ENCODE results near the gene SLC22A3.
"Not testable (repeated sequence)": the region's sequence is repeated elsewhere in the genome, so short reads cannot be mapped to it uniquely, and the experiment has no call there.

The SLC22A3 gene

DNA sequence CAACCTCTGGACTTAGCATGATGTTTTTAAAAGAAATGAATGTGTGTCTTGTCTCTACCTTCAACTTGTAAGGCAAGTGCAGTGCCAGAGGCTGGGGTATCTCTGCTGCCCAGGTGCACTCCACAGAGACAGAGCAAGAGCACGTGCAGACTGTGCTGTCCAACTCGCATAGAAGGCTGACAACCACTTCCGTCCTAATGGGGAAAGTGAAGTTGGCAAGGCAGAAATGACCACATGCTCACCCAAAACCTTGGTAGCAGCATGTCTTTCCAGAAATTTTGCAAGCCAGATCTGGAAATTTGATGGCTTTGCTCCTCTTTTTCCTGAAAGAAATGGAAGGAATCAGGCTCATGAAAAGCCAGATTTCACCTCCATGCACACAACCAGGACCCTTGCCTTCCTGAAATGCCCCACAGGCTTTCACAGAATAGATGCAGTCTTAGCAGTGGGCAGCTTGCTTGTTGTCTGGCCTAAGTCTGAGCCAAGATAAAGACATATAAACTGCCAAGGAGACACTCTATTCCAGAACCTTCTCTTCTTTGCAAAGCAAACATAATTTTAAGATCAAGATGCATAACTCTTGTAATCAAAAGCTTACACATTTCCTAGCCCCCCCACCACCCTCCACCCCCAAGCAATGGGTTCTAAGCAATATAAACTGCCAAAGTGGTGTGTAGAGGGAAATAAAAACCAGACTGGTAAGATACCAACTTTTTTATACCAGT is 26.8 kb downstream of the SLC22A3 start:
- DNase-seq: no peak

- no peak for DNase-seq
Observed at GRCh38 chr6:160375561-160375949, 27.4 kb downstream of the SLC22A3 start.

- no peak for DNase-seq
Observed at GRCh38 chr6:160376445-160376844, 28.3 kb downstream of the SLC22A3 start.

DNA sequence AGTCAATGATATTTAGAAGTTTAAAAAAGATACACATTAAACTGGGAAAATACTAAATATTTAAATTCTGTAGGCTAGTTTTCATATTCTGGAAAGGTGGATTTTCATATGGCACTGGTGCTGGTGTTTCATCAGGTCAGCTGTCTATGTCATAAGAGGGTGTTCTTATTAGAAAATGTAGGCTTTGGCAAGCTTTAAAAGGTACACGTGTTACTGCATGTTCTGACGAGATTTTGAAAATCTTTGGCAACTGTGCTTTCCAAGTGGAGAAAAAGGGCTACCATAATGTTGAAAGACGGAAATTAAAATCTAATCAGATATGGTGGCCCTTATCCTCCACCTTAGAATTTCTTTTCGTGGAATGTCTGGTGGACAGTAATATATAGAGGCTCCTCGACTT is 30.0 kb downstream of the SLC22A3 start:
- DNase-seq: no peak

DNA sequence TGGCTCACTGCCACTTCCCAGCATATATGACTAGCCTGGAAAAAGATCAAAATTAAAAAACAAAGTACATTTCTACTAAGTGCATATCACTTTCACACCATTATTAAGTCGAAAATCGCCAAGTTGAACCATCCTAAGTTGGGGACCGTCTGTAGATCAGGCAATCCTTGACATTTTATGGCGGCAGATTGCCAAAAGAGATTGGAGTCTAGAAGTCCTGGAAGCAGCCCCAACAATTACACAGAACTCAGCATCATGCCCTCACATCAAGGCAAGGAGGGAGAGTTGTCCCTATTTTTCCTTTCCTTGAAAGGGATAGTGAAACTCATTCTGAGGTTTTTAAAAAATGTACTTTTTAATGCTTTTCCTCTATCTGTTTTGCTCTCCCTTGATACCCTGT is 30.7 kb downstream of the SLC22A3 start:
- no peak for DNase-seq

DNA sequence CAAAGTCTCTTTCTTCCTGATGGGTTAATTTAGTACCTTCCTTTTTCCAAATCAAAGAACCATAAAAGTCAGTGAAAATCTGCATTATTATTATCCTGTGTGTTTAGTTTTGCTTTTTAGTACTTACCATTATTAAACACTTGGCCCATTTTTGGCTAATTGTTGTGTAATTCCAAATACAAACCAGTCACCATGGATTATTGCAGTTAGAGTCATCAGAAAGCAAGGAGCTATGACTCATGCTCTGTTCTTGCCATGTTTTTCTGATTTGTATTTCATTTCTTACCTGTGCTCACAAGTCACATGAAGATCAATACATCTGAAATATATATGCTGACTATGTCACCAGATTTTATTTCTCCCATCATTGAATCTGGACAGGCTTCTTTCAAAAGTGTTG is 31.3 kb downstream of the SLC22A3 start:
- peak; percentile 57 for DNase-seq

DNA sequence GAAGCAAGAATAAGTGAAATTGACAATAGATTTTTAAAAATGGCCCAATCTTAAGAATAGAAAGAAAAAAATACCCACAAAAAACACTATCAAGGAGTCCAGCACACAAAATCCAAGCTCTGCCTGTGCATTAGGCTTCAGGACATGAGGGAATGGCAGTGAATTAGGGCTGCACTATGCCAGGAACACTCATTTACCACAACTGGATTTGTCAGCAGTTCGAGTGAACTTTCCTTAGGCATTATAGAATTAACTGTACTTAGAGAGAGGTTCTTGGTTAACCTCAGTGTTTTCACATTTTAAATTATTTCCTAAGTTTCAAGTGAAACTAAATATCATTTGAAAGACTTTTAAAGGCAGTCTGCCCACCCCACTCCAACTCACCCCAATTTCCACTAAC is 34.8 kb downstream of the SLC22A3 start:
- DNase-seq: no peak

GRCh38 chr6:160386869-160387530 is 38.8 kb downstream of the SLC22A3 start:
- no peak for DNase-seq

DNA sequence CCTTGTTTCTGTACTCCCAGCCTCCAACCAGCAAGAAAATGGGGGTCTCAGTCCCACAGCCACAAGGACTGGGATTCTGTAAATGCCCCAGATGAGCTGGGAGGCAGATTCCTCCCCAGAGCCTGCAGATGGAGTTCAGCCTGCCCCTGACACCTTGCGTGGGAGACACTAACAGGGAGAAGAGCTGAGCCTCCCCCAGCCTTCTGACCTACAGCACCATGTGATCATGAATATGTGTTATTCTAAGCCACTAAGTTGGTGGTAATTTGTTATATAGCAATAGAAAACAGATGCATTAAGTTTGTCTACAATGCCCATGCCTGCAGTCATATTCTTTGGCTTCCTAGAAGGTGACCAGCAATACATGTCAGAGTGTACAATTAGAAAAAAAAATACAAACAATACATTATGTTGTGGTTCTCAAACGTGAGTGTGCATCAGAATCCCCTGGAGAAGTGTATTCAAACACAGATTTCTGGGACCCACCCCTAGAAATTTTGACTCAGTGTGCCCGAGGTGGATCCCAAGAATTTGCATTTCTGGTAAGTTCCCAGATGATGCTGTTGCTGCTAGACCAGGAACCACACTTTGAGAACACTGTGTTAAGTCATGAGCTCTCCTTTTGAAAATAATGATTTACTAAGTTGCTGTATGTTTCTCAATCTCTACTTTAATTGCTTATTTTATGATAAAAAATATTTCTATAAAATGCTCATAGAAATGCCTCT is 39.9 kb downstream of the SLC22A3 start:
- DNase-seq: no peak

DNA sequence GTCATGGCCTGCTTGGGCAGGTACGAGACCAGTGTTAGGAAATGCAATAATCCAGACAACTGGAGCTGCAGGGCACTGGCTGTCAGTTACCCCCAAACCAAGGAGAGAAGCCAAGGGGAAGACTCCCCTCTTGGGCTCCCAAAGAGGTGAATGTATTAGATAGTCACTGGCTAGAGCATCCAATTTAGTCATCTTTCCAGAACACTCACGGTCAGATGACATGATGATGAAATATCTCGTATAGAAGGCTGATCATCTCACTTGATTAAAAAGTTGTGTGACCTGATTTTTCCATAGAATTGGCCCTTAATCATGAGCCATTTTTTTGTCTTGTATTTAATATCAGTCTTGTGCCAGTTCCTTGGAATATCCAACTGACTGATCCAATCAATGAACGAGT is 40.7 kb downstream of the SLC22A3 start:
- DNase-seq: peak; percentile 46

DNA sequence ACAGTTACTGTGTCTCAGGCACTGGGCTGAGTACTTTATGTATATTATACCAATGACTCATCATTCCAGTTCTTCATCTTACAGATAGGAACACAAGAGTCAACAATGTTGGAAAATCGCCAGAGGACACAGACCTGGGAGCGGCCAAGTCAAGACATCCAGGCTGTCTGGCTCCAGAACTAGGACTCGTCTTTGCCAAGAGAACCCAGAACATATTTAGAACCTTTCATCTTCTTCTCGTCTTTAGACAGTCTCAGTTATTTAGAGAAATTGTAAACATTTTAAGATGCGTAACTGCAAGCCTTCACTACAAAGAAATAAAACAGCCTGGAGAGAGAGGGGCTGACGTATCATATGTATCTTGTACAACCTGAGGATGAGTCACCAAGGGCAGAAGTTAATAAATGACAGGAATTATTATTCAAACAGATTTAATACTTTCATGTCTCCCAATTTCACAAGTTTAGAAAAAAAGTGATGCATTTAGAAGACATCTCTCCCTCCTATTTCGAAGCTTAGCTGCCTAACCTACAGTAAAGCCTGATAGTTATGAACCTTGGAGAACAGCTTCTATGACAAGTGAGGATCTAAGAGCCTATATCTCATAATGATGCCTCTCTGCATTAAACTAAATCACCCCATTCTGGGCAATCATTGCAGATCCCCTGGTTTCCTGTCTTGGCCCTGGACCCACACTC is 43.4 kb downstream of the SLC22A3 start:
- peak; percentile 73 for DNase-seq

GRCh38 chr6:160393442-160393841 is 45.3 kb downstream of the SLC22A3 start:
- not testable (repeated sequence) for DNase-seq

GRCh38 chr6:160393891-160394653 is 45.9 kb downstream of the SLC22A3 start:
- no peak for DNase-seq

- DNase-seq: no peak
Observed at GRCh38 chr6:160394654-160395035, 46.5 kb downstream of the SLC22A3 start.

GRCh38 chr6:160395187-160395586 is 47.0 kb downstream of the SLC22A3 start:
- DNase-seq: no peak

DNA sequence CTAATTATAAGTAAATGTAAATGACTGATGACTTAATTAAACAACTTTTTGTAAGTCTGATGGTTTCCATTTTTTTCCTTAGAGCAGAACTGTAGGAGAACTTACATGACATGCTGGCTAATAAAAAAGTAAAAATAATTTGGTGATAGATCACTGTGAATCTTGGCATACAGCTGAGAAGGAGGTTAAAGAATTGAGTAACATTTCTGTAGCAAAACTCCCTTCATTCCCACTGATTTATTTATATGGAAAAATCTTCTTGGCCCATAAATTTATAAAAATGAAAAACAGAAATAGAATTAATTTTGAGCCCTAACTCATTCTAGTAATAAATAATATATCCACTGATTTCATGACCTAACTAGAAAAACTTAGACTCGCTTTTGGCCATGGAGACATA is 48.1 kb downstream of the SLC22A3 start:
- DNase-seq: no peak

DNA sequence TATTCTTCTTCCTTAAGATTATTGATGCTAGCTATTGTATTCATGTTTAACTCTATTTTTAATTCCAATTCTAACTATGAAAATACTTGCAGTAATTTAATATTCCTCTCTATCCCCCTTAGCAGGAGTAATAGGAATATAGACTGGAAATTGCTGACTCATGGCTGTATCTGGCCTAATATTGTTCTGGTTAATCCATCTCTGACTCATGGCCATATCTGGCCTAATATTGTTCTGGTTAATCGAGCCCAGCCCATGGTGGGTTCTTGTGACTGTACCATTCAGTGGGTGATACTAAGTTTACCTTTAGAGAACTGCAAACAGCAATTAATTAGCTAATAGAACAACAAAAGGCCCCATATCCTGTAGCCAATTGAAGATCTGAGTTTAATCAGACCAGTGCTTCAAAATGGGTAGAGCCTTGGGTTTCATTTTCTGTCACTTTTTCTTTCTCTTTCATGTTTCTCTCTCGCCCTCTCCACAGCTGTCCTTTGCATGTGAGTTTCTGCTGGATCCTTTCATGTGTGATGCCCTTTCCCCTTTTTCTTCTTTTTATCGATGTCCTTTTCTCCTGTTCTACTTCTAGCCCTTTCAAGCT is 50.6 kb downstream of the SLC22A3 start:
- DNase-seq: peak; percentile 5

GRCh38 chr6:160400446-160400845 is 52.3 kb downstream of the SLC22A3 start:
- DNase-seq: peak; percentile 18

DNA sequence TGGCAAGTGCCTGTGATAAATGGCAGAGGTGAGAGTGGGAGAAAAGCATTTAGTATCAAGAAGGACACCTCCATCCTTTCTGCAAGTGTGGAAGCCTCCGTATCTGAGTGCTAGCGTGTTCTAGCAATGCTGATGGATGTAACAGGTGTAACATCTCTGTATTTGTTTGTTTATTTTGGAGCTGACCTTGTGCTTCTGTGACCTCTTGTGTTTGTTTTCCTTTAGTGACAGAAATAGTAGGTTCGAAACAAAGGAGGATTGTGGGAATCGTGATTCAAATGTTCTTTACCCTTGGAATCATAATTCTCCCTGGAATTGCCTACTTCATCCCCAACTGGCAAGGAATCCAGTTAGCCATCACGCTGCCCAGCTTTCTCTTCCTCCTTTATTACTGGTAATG is 60.4 kb downstream of the SLC22A3 start:
- no peak for DNase-seq

GRCh38 chr6:160412993-160413392 is 64.8 kb downstream of the SLC22A3 start:
- DNase-seq: no peak

- no peak for DNase-seq
Observed at GRCh38 chr6:160417146-160417545, 69.0 kb downstream of the SLC22A3 start.

DNA sequence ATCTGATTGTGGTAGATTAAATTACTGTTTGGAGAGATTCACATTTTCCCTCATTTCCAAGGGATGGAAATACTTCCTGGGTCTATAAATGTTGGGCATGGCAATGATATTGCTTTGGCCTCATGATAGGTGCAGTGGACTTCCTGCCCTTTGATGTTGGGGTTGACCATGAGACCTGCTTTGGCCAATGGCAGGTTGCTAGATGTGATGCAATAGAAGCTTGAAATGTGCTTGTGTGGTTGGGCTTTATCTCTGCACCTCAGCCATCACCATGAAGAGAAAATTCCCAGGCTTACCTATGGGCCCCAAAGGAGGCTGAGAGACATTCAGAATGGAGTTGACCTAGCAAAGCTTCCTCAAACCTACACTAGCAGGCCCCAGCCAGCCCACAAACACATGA is 69.4 kb downstream of the SLC22A3 start:
- no peak for DNase-seq

All from HCEC 1CT (cell line).